GM12865 (cell line): ENCODE data around the gene JMJD7.

Experiments
- DNase-seq: peaks from one replicate; pipeline ENCODE4 v3.0.0; 2010; ENCODE audit warnings: low read depth
- H3K4me3 ChIP-seq: 2 replicates; pipeline ENCODE4 v1.5.1; 2011; ENCODE audit warnings: mild to moderate bottlenecking, low read depth, low read length, control low read depth
- TF ChIP-seq, protein P1 (sequence below): IDR thresholded peaks from 2 replicates; pipeline ENCODE4 v1.5.1; 2011; ENCODE audit warnings: low read length, control low read depth, low read depth, inconsistent platforms; ENCODE audit not compliant: insufficient read depth; ENCODE audit errors: missing control alignments

The JMJD7 gene

DNA sequence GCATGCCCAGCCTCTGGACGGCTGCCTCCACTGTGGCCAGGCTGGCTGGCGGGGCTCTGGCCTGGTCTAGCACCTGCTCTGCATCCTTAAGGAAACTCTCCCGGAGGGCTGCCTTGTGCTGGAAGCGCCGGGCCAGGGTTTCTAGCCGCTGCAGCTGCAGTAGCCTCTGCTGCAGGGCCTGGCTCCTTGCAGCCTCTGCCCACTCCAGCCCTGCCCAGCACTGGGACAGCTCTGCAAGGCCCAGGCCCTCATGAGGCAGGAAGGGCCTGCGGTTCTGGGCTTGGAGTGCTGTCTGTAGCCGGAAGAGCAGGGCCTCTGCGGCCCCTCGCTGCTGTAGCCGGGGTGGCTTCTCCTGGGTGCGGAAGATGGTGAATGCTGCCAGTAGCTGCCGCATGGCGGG lies 57.9 kb downstream of the JMJD7 start:
- TF ChIP-seq, protein P1, sequence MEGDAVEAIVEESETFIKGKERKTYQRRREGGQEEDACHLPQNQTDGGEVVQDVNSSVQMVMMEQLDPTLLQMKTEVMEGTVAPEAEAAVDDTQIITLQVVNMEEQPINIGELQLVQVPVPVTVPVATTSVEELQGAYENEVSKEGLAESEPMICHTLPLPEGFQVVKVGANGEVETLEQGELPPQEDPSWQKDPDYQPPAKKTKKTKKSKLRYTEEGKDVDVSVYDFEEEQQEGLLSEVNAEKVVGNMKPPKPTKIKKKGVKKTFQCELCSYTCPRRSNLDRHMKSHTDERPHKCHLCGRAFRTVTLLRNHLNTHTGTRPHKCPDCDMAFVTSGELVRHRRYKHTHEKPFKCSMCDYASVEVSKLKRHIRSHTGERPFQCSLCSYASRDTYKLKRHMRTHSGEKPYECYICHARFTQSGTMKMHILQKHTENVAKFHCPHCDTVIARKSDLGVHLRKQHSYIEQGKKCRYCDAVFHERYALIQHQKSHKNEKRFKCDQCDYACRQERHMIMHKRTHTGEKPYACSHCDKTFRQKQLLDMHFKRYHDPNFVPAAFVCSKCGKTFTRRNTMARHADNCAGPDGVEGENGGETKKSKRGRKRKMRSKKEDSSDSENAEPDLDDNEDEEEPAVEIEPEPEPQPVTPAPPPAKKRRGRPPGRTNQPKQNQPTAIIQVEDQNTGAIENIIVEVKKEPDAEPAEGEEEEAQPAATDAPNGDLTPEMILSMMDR = no peak
- H3K4me3 ChIP-seq = no peak overlapping the region
- no peak for DNase-seq

DNA sequence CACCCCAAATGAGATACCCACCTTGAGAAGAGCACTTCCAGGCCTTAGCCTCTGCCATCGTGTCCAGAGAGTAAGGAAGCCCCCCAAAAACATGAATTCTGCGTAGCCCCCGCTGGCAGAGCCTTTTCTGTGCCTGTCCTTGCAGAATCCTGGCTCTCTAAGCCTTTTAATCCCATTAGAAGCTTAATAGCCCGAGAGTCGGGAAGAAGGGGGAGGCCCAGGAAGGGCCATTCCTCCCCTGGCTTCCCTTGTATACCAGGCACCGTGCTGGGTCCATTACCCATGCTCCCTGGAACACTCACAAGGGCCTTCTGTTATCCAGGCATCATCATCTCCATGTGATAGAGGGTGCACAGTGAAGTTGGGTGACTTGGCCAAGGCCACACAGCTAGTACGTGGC lies 58.8 kb downstream of the JMJD7 start:
- TF ChIP-seq, protein P1 = no peak
- no peak overlapping the region for H3K4me3 ChIP-seq
- DNase-seq = no peak

DNA sequence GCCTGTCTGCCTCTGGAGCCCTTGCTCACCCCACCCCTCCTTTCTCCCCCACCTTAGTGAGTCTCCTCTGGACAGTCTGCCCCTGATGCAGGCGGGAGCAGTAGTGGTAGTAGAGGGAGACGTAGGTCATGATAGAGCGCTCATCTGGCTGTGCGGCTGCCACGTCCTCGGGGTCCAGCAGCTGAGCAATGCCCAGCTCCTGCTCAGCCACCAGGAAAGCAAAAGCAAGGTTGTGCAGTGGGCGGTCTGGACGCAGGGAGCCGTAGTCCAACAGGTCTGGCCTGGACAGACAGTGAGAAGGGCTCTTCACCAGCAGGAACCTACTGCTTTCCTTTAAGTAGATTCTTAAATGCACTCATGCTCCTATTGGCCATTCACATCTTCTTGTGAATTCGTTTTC lies 59.3 kb downstream of the JMJD7 start:
- DNase-seq = no peak
- TF ChIP-seq, protein P1 = no peak
- H3K4me3 ChIP-seq = no peak overlapping the region
